GM19238 (cell line): Measurements from ENCODE around the gene RFX8.
"Not testable (repeated sequence)": the region's sequence is repeated elsewhere in the genome, so short reads cannot be mapped to it uniquely, and the experiment has no call there.

Source experiments
- DNase-seq: peaks from one replicate; pipeline ENCODE4 v3.0.0; 2011; ENCODE audit warnings: low spot score; ENCODE audit not compliant: insufficient read length

RFX8 gene

GRCh38 chr2:101486258-101486701 is 11.4 kb upstream of the RFX8 start:
- no peak for DNase-seq

DNA sequence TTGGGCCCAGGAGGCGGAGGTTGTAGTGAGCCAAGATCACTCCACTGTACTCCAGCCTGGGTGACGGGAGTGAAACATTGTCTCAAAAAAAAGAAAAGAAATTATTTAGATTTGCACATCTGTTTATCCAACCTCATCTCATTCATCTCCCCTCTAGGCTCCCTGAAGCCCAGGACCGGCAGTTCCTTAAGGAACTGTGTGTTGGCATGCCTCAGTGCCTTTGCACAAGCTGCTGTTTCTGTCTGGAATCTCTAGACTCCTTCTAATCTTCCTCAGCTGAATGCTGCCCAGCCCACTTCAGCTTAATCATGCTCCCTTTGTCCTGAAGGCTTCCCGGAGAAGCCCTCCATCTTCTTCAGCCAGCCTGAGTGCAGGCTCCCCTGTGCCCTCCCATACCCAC is 10.9 kb upstream of the RFX8 start:
- DNase-seq = no peak

DNA sequence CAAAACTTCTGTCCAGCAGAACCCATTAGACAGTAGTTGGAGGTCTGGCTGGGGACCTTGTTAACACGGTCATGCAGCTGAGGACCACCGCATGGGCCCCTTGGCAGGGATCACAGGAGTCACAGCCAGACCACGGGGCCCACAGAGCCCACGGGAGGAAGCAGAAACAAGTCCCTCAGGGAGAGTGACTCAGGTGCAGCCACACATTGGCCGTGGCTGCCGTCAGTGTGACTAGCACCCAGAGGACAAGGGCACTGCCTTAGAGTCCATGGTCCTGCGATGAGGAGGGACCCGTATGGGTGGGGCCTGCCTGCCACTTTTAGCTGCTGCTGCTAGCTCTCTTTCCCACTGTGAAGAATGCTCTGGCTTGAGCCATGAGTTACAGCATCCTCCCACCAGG is 5.9 kb upstream of the RFX8 start:
- DNase-seq = no peak

DNA sequence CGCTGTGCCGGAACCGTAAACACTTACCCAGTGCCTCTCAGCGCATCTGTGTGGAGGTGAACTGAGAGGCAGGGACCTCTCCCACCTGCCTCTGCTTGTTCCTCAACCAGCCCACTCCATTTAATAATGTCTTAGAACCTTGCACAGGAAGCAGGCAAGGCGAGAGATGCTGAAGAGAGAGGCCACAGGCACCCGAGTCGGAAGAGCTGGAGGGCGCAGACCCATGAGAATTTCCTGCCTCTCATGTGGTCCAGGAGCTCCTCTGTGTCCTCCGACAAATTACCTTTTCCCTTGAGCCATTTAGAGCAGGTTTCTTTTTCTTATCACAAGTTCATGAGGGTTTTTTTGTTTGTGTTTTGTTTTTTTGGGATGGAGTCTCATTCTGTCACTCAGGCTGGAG is 4.9 kb upstream of the RFX8 start:
- no peak for DNase-seq

GRCh38 chr2:101479328-101479727 is 4.4 kb upstream of the RFX8 start:
- no peak for DNase-seq

DNA sequence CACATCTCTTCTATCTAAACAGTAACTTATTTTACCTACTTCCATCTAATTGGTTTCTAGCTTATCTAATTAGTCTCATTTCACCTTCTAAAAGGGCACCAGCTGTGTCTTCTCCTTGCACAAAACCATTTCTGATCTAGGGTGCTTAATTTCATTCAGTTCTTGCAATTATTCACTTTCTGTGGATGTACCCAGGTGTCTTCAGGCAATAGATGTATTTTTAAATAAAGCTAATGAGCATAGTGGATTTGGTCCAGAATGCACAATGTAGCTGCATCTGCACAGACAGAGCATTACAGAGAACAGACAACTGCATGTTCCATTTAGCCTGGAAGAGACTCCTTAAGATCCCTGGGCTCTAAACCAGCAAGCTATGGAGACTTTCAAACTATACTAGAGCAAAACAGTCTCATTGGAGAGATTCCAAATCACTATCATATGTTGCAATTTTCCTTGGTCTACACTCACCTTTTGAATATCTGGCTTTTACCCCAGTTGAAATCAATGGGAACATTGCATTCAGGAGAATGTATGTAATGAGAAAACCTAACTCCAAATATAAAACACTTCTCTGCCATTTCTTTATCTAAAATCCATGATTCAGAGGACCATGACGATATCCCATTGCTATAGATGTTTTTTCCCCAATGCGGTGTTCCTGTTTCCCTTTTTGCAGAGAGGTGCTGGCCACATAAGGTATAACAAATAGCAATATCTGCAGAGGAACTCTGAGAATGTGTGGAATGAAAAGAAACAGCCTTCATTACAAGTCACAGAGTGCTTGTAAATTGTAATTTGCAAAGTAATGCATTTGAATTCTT is 3.5 kb upstream of the RFX8 start:
- no peak for DNase-seq

DNA sequence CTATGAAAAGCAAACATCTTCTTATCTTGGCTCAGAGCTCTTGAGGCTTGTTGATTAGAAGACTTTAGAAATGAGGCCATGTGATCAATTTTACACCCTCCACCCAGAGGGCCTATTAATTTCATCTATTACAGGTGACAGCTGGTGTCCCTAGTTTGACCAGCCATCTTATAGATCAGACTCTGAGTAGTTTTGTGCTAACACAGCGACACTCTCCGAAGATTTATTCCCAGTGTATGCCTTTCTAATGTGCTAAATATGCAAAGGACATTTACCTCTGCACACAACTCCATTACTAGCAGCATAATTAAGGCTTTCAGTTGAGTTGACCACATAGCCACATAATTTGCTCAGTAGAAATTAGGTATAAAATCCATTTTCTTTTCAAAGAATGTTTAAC is 2.6 kb upstream of the RFX8 start:
- no peak for DNase-seq

DNA sequence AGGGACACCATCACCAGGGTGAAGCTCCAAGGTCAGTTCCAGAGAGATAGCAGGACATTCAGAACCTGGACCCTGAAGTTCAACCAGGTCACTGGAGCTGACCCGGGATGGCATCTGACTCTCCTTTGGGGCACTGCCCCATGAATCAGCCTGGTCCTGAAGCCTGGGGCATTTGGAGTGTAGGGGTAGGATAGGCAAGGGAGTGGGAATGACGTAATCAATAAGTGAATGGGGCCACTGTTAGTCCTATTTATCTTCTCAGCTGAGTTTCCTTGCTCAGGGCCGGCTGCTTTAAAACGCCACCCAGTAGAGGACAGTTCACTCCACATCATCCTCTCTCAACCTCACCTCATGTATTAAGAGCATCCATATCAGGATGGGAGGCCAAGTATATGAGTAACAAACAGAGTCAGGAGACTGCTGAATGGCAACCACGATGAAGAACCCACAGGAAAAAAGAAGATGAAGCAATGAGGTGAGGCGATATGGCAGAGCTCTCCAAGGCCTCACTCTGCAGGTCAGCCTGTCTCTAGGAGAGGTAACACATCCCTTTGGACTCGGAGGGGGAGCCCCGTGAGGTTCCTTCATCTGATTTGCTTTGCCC is 1.8 kb upstream of the RFX8 start:
- no peak for DNase-seq

DNA sequence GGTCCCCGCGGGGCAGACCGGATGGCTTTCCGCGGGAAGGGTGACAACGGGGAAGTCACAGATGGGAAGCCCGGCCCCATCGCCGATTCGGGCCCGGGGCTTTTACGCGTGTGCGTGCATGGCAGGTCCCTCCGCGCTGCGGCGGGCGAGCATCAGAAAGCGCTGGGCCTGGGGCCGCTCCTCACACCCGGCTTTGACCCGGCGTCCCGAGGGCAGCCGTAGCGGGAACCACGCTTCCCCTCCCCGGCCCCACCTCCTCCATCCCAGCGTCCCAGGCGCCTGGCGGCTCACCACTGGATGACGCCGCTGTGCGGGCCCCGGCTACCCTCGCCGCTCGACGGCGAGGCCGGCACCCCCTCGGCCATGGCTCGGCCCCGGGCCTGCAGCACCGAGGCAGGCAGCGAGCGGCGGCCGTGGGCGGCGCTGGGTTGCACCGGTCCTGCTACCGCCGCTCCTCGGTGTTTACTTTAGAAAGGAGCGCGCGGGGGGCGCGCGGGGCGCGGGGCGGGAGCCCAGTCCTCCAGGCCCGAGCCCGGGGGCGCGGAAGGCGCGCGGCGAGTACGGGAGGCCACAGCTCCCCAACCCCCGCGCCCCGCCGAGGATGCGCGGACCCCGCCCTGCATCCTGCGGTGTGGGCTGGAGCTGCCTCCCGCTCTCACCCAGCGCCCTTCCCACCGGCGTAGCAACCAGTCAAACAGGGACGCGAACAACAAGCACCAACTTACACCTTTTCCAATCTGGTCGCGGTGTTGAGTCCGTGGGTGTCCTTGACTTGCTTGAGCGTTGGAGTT is 806 bp downstream of the RFX8 start:
- no peak for DNase-seq

DNA sequence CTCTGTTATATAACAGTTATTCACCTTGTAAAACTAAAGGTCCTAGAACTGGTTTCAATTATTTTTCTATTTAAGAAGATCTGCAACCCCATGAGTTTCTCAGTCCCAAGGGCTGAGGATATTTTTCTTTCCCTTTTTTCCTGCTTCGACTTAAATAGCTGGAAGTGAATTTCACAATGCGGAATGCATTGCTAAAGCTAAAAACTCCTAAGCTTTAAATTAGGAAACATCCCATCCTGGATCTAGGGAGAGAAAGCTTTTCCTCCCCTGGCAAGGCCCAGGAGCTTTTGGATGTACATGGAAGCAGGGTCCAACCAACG is 1.4 kb downstream of the RFX8 start:
- no peak for DNase-seq

- no peak for DNase-seq
These were observed 5.0 kb downstream of the RFX8 start for GRCh38 chr2:101469863-101470262.

- no peak for DNase-seq
These were observed 7.6 kb downstream of the RFX8 start for GRCh38 chr2:101467306-101467705.

- DNase-seq = no peak
These were observed 8.5 kb downstream of the RFX8 start for GRCh38 chr2:101466426-101466825.

GRCh38 chr2:101464841-101465240 is 10.1 kb downstream of the RFX8 start:
- DNase-seq = no peak

DNA sequence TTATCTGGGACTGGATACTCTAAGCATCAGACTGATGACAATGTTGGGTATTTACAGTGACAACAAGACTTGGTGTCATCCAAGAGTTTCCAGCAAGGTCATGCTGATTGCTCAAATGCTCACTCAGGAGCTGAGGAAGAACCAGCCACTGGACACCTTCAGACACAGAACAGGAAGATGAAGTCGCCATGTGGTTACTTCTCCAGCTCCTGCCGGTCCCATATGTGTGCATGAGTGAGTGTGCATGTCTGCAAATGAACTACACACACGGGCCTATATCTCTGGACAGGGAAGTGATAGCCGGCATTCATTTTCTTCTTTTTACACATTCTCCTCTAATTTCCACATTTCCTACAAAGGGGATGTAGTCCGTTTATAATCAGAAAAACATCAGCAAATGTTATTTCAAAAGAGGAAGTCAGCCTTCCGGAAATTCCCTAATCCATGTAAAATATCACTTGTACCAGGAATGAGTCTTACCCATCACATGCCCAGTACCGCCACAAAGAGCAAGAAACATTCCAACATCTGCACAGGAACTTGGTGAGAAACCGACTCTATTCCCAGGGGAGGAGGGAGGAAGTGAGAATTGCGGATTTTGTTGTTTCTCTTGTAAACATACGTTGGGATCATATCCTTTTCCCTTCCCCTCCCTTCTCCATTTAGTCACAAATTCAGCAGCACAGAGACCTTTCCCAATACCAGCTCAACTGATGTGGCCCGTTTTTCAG is 10.8 kb downstream of the RFX8 start:
- DNase-seq = no peak

DNA sequence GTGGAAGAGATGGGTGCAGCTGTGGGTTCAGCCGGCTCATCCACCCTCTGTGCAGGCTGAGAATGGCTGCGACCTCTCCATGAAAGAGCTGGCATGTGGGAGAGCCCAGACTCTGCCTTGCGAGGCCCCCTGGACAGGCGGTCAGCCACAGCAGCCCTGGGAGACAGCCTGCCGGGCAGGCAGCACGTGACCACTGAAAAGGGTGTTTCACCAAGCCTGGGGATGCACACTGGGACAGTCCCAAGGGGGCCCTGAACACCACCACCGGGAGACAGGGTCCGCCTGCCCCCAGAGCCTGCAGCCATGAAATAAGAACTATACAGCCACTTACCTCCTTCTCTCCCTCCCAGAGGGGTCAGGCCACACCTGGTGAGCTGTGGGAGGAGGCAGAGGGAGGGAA is 11.5 kb downstream of the RFX8 start:
- DNase-seq = no peak

DNA sequence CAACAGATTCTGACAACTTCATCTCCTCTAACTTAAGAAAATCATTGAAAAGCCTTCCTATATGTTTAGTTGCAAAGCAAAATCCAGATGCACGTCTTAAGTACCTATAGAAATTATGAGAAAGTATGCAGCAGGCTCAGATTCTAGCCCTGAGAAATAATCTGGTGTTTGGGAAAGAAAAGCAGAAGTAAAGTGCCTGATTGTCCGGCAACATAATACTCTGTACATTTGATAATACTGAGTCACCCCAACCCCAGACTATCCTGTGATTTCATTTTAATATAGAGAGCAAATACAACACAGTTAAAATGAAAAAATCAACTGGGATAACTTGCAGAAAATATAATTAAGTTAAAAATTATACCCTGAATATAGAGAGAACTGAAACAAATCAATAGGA is 13.5 kb downstream of the RFX8 start:
- DNase-seq = no peak

GRCh38 chr2:101454408-101454807 is 20.5 kb downstream of the RFX8 start:
- not testable (repeated sequence) for DNase-seq

GRCh38 chr2:101450965-101451364 is 23.9 kb downstream of the RFX8 start:
- no peak for DNase-seq

GRCh38 chr2:101446869-101447268 is 28.0 kb downstream of the RFX8 start:
- no peak for DNase-seq

GRCh38 chr2:101442667-101443061 is 32.2 kb downstream of the RFX8 start:
- DNase-seq = no peak
